Measurements from ENCODE around the gene MED9. TPM values are rescaled to one million over a fixed set of nuclear protein-coding genes. Genes with fewer than 3 reads are reported as not detected.

The MED9 gene
- total and polyA plus RNA-seq, 9 of the 15 experiments (the other 6 are each of a cell fraction or from before 2014, with no cell fraction given): 2.2 to 15.8 (median 12.7) TPM

GRCh38 chr17:17508019-17508535 is 31.3 kb downstream of the MED9 start (continued):
- TF ChIP-seq, protein P1, sequence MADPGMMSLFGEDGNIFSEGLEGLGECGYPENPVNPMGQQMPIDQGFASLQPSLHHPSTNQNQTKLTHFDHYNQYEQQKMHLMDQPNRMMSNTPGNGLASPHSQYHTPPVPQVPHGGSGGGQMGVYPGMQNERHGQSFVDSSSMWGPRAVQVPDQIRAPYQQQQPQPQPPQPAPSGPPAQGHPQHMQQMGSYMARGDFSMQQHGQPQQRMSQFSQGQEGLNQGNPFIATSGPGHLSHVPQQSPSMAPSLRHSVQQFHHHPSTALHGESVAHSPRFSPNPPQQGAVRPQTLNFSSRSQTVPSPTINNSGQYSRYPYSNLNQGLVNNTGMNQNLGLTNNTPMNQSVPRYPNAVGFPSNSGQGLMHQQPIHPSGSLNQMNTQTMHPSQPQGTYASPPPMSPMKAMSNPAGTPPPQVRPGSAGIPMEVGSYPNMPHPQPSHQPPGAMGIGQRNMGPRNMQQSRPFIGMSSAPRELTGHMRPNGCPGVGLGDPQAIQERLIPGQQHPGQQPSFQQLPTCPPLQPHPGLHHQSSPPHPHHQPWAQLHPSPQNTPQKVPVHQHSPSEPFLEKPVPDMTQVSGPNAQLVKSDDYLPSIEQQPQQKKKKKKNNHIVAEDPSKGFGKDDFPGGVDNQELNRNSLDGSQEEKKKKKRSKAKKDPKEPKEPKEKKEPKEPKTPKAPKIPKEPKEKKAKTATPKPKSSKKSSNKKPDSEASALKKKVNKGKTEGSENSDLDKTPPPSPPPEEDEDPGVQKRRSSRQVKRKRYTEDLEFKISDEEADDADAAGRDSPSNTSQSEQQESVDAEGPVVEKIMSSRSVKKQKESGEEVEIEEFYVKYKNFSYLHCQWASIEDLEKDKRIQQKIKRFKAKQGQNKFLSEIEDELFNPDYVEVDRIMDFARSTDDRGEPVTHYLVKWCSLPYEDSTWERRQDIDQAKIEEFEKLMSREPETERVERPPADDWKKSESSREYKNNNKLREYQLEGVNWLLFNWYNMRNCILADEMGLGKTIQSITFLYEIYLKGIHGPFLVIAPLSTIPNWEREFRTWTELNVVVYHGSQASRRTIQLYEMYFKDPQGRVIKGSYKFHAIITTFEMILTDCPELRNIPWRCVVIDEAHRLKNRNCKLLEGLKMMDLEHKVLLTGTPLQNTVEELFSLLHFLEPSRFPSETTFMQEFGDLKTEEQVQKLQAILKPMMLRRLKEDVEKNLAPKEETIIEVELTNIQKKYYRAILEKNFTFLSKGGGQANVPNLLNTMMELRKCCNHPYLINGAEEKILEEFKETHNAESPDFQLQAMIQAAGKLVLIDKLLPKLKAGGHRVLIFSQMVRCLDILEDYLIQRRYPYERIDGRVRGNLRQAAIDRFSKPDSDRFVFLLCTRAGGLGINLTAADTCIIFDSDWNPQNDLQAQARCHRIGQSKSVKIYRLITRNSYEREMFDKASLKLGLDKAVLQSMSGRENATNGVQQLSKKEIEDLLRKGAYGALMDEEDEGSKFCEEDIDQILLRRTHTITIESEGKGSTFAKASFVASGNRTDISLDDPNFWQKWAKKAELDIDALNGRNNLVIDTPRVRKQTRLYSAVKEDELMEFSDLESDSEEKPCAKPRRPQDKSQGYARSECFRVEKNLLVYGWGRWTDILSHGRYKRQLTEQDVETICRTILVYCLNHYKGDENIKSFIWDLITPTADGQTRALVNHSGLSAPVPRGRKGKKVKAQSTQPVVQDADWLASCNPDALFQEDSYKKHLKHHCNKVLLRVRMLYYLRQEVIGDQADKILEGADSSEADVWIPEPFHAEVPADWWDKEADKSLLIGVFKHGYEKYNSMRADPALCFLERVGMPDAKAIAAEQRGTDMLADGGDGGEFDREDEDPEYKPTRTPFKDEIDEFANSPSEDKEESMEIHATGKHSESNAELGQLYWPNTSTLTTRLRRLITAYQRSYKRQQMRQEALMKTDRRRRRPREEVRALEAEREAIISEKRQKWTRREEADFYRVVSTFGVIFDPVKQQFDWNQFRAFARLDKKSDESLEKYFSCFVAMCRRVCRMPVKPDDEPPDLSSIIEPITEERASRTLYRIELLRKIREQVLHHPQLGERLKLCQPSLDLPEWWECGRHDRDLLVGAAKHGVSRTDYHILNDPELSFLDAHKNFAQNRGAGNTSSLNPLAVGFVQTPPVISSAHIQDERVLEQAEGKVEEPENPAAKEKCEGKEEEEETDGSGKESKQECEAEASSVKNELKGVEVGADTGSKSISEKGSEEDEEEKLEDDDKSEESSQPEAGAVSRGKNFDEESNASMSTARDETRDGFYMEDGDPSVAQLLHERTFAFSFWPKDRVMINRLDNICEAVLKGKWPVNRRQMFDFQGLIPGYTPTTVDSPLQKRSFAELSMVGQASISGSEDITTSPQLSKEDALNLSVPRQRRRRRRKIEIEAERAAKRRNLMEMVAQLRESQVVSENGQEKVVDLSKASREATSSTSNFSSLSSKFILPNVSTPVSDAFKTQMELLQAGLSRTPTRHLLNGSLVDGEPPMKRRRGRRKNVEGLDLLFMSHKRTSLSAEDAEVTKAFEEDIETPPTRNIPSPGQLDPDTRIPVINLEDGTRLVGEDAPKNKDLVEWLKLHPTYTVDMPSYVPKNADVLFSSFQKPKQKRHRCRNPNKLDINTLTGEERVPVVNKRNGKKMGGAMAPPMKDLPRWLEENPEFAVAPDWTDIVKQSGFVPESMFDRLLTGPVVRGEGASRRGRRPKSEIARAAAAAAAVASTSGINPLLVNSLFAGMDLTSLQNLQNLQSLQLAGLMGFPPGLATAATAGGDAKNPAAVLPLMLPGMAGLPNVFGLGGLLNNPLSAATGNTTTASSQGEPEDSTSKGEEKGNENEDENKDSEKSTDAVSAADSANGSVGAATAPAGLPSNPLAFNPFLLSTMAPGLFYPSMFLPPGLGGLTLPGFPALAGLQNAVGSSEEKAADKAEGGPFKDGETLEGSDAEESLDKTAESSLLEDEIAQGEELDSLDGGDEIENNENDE (IDR thresholded peaks at IDR 0.05; ENCODE audit: low read depth, low read length): no peak
- TF ChIP-seq ARHGAP35 (IDR thresholded peaks at IDR 0.05; ENCODE audit: partially characterized antibody) (no peak), NFE2 (IDR thresholded peaks at IDR 0.05; ENCODE audit: low read depth) (no peak), SOX6 (IDR thresholded peaks at IDR 0.05) (no peak), ZNF830 (CRISPR knock-in tag; IDR thresholded peaks at IDR 0.05) (no peak), ZNF668 (CRISPR knock-in tag; IDR thresholded peaks at IDR 0.05) (no peak)

Measured in K562 (cell line).